DND-41 (cell line): Measurements from ENCODE around the gene MBD4.

Source experiments
- ATAC-seq: fragments of 200-7000 bp; cut with Tn5 transposase; 3 replicates; pipeline ENCODE4 v1.9.1; 2021; ENCODE audit warnings: low read depth; ENCODE audit not compliant: insufficient read depth
- DNase-seq: peaks from one replicate; pipeline ENCODE4 v3.0.0-alpha.2; 2020
- H2AFZ ChIP-seq: 2 replicates; pipeline ENCODE4 v1.6.0; 2012; ENCODE audit warnings: low read depth, low read length
- H3K27ac ChIP-seq: 2 replicates; pipeline ENCODE4 v1.5.1; 2012; ENCODE audit warnings: low read length, inconsistent platforms
- H3K27me3 ChIP-seq: fragments of 200-600 bp; sonication (generic); 2 replicates; pipeline ENCODE4 v1.6.0; 2012; ENCODE audit warnings: low read length, mild to moderate bottlenecking, inconsistent platforms; ENCODE audit not compliant: insufficient read depth, poor library complexity
- H3K36me3 ChIP-seq: 2 replicates; pipeline ENCODE4 v1.5.1; 2012; ENCODE audit warnings: low read length, inconsistent platforms; ENCODE audit not compliant: insufficient read depth
- H3K4me1 ChIP-seq: 2 replicates; pipeline ENCODE4 v1.5.1; 2012; ENCODE audit warnings: mild to moderate bottlenecking, low read length; ENCODE audit not compliant: insufficient read depth
- H3K4me2 ChIP-seq: 2 replicates; pipeline ENCODE4 v1.6.0; 2012; ENCODE audit warnings: mild to moderate bottlenecking, moderate library complexity, low read length, inconsistent platforms; ENCODE audit not compliant: insufficient read depth
- H3K4me3 ChIP-seq, 2 experiments: fragments of 200-600 bp in 1 of 2; shearing (Covaris generic) in 1 of 2; 2 replicates each; pipeline ENCODE4 v1.5.1; 2012 to 2016; ENCODE audit warnings: inconsistent platforms in 2 of 2, low read length in 2 of 2, mild to moderate bottlenecking in 2 of 2, low read depth in 1 of 2, moderate library complexity in 1 of 2
- H3K79me2 ChIP-seq: 2 replicates; pipeline ENCODE4 v1.6.0; 2012; ENCODE audit warnings: low read length, inconsistent platforms; ENCODE audit not compliant: insufficient read depth
- H3K9ac ChIP-seq: 2 replicates; pipeline ENCODE4 v1.6.0; 2012; ENCODE audit warnings: low read depth, mild to moderate bottlenecking, inconsistent platforms, low read length, moderate library complexity
- H3K9me3 ChIP-seq: 2 replicates; pipeline ENCODE4 v1.5.1; 2012; ENCODE audit warnings: low read length, moderate library complexity, mild to moderate bottlenecking, inconsistent platforms; ENCODE audit not compliant: insufficient read depth, severe bottlenecking
- H4K20me1 ChIP-seq: 2 replicates; pipeline ENCODE4 v1.6.0; 2012; ENCODE audit warnings: low read length; ENCODE audit not compliant: insufficient read depth
- CTCF ChIP-seq: IDR thresholded peaks from 2 replicates; pipeline ENCODE4 v1.5.1; 2012; ENCODE audit warnings: borderline replicate concordance, low read length, moderate library complexity, mild to moderate bottlenecking; ENCODE audit not compliant: poor library complexity, severe bottlenecking; ENCODE audit errors: extremely low read depth
- EZH2 ChIP-seq: IDR thresholded peaks from 3 replicates; pipeline ENCODE4 v1.6.1; 2012; ENCODE audit warnings: borderline replicate concordance, low read depth, mild to moderate bottlenecking, moderate library complexity, low read length, inconsistent platforms; ENCODE audit not compliant: severe bottlenecking

The MBD4 gene

GRCh38 chr3:129421236-129421883, 18.4 kb downstream of the MBD4 start:
- Histone ChIP-seq H3K9ac (no peak overlapping the region), H3K27ac (no peak overlapping the region), H3K4me3 (no peak overlapping the region), H3K4me1 (0 out of 2 replicates have a peak, but pooled peaks cover 3% of the 10 kb centered on the region), H3K4me2 (no peak overlapping the region), H3K79me2 (no peaks in the 10 kb centered on the region), H4K20me1 (no peaks in the 10 kb centered on the region), H3K9me3 (no peaks in the 10 kb centered on the region), H3K27me3 (no peaks in the 10 kb centered on the region), H3K36me3 (no peaks in the 10 kb centered on the region), H2AFZ (no peak overlapping the region)
- no peak for TF ChIP-seq EZH2
- TF ChIP-seq CTCF, result no peak
- no peak for DNase-seq
- ATAC-seq, result no peak

GRCh38 chr3:129419476-129419875, 20.3 kb downstream of the MBD4 start:
- Histone ChIP-seq H3K9ac (no peak overlapping the region), H3K4me1 (no peaks in the 10 kb centered on the region), H2AFZ (no peak overlapping the region), H3K27me3 (no peaks in the 10 kb centered on the region), H3K27ac (no peak overlapping the region), H3K4me3 (no peak overlapping the region), H3K79me2 (no peaks in the 10 kb centered on the region), H3K9me3 (no peaks in the 10 kb centered on the region), H3K4me2 (no peak overlapping the region), H4K20me1 (no peaks in the 10 kb centered on the region), H3K36me3 (no peaks in the 10 kb centered on the region)
- DNase-seq, result no peak
- ATAC-seq, result no peak
- TF ChIP-seq CTCF (no peak), EZH2 (no peak)

GRCh38 chr3:129418041-129418973, 21.4 kb downstream of the MBD4 start:
- Histone ChIP-seq H4K20me1 (no peaks in the 10 kb centered on the region), H2AFZ (no peak overlapping the region), H3K27me3 (no peaks in the 10 kb centered on the region), H3K4me2 (no peak overlapping the region), H3K79me2 (no peaks in the 10 kb centered on the region), H3K27ac (no peak overlapping the region), H3K9ac (no peak overlapping the region), H3K4me1 (no peaks in the 10 kb centered on the region), H3K36me3 (no peaks in the 10 kb centered on the region), H3K4me3 (no peak overlapping the region), H3K9me3 (no peaks in the 10 kb centered on the region)
- no peak for DNase-seq
- TF ChIP-seq CTCF (no peak), EZH2 (no peak)
- no peak for ATAC-seq
